ENCODE results near the gene TOM1. TPM values are rescaled to one million over a fixed set of nuclear protein-coding genes. Genes with fewer than 3 reads are reported as not detected.

TOM1 gene
- total RNA-seq, 4 donors from 2014 or later = 22.3 to 40.3 (median 34.1) TPM

DNA sequence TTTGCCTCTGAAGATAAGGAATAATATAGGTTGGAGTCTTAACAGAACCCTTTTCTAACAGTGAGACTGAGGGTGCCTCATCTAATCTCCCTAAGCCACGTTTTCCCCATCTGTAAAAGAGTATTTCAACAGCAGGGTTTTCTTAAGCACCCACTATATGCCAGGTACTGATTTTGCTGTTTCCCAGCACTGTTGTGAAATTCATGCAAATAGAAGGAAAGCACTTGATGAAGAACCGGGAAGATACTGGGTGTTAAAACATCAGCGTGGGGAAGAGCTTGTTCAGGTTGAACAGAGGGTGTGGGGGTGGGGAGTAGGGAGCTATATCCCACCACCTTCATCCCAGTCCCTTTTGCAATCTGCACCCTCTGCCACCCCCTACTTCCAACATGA lies 84.0 kb downstream of the TOM1 start:
- H3K4me3 ChIP-seq = no peak overlapping the region
- H3K4me1 ChIP-seq = peaks cover 0 to 36% (median 12%) of the 10 kb centered on the region in 3 donors
- TF ChIP-seq, protein P1, sequence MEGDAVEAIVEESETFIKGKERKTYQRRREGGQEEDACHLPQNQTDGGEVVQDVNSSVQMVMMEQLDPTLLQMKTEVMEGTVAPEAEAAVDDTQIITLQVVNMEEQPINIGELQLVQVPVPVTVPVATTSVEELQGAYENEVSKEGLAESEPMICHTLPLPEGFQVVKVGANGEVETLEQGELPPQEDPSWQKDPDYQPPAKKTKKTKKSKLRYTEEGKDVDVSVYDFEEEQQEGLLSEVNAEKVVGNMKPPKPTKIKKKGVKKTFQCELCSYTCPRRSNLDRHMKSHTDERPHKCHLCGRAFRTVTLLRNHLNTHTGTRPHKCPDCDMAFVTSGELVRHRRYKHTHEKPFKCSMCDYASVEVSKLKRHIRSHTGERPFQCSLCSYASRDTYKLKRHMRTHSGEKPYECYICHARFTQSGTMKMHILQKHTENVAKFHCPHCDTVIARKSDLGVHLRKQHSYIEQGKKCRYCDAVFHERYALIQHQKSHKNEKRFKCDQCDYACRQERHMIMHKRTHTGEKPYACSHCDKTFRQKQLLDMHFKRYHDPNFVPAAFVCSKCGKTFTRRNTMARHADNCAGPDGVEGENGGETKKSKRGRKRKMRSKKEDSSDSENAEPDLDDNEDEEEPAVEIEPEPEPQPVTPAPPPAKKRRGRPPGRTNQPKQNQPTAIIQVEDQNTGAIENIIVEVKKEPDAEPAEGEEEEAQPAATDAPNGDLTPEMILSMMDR (IDR thresholded peaks at IDR 0.05) = no peak
- TF ChIP-seq EP300 (IDR thresholded peaks at IDR 0.05) = no peak
- no peak for TF ChIP-seq POLR2AphosphoS5 (IDR thresholded peaks at IDR 0.05)
- no peak for TF ChIP-seq POLR2A (IDR thresholded peaks at IDR 0.05)
- no peak for ATAC-seq
- 90% methylated on average over 3 of the region's 3 CpGs; no CpG with 5 or more reads in 1 of the 2 donors for WGBS, 2 donors (ENCODE audit: low coverage in 1 of 2)
- no peak overlapping the region for H3K27ac ChIP-seq
- peaks cover 0 to 28% of the 10 kb centered on the region in 2 donors for H3K36me3 ChIP-seq
- H3K9me3 ChIP-seq = no peaks in the 10 kb centered on the region
- no peaks in the 10 kb centered on the region for H3K27me3 ChIP-seq

DNA sequence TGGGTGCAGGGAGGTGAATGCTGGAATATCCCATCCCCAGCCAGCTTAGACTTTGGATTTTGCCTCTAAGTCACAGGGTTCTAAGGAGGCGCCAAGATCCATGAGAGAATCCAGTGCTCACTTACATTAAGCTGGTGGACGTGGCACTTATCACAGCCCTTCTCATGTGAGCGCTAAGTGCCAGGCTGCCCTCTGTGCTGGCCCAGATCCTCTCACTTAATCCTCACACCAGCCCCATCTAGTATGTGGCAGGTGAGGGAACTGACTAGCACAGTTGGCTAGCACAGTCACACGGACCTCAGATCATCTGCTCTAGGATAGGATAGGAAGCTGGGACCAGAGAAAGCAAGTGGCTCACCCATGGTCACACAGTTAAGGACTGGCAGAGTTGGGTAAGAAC lies 84.8 kb downstream of the TOM1 start:
- Histone ChIP-seq H3K4me3 (no peak overlapping the region), H3K36me3 (peaks cover 0 to 29% of the 10 kb centered on the region in 2 donors), H3K4me1 (peaks cover 0 to 36% (median 12%) of the 10 kb centered on the region in 3 donors), H3K27ac (no peak overlapping the region), H3K9me3 (no peaks in the 10 kb centered on the region), H3K27me3 (no peaks in the 10 kb centered on the region)
- ATAC-seq = no peak
- TF ChIP-seq POLR2A (IDR thresholded peaks at IDR 0.05) (no peak), POLR2AphosphoS5 (IDR thresholded peaks at IDR 0.05) (no peak), EP300 (IDR thresholded peaks at IDR 0.05) (no peak)
- TF ChIP-seq, protein P1 (IDR thresholded peaks at IDR 0.05) = no peak
- WGBS, 2 donors (ENCODE audit: low coverage in 1 of 2) = 71% methylated on average over 3 of the region's 4 CpGs; no CpG with 5 or more reads in 1 of the 2 donors

DNA sequence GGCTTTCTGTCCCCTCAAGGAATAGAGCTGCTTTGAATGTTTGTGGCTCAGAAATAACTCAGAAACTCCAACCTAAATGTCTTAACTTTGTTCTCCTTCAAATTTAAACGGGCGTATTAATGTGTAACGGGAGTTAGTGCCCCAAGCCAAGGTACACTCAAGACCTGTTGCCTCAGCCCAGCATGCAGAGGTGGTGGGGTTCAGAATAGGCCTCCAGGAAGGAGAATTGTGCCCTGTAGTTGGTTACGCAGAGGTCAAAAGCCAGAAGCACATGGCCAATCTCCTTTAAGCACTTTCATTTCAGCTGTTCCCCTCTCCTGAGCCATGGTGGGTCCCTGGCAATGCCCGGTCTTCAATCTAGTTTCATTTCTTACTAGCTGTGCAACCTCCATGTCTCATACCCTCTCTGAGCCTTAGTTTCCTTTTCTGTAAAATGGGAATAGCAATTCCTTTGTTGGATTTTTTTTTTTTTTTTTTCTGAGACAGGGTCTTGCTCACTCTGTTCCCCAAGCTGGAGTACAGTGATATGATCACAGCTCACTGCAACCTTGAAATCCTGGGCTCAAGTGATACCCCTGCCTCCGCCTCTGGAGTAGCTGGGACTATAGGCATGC lies 85.4 kb downstream of the TOM1 start:
- H3K4me3 ChIP-seq = no peak overlapping the region
- no peaks in the 10 kb centered on the region for H3K27me3 ChIP-seq
- no peak for ATAC-seq
- H3K36me3 ChIP-seq = peaks cover 0 to 35% of the 10 kb centered on the region in 2 donors
- no peak overlapping the region for H3K27ac ChIP-seq
- no peaks in the 10 kb centered on the region for H3K9me3 ChIP-seq
- WGBS, 2 donors (ENCODE audit: low coverage in 1 of 2) = 83 to 96% methylated on average over 2 to 5 of the region's 6 CpGs
- TF ChIP-seq EP300 (IDR thresholded peaks at IDR 0.05) (no peak), POLR2AphosphoS5 (IDR thresholded peaks at IDR 0.05) (no peak), POLR2A (IDR thresholded peaks at IDR 0.05) (no peak)
- TF ChIP-seq, protein P1 (IDR thresholded peaks at IDR 0.05) = no peak
- H3K4me1 ChIP-seq = peaks cover 0 to 32% (median 11%) of the 10 kb centered on the region in 3 donors

DNA sequence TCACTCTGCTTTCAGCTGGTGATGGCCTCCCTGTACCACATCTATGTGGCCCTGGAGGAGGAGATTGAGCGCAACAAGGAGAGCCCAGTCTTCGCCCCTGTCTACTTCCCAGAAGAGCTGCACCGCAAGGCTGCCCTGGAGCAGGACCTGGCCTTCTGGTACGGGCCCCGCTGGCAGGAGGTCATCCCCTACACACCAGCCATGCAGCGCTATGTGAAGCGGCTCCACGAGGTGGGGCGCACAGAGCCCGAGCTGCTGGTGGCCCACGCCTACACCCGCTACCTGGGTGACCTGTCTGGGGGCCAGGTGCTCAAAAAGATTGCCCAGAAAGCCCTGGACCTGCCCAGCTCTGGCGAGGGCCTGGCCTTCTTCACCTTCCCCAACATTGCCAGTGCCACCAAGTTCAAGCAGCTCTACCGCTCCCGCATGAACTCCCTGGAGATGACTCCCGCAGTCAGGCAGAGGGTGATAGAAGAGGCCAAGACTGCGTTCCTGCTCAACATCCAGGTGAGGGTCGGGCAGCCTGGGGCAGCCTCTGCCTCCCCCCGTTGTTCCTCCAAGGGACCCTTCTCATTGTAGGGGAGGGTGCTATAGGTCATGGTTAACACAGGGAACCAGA lies 87.1 kb downstream of the TOM1 start:
- no peak overlapping the region for H3K27ac ChIP-seq
- H3K4me3 ChIP-seq = no peak overlapping the region
- ATAC-seq = no peak
- H3K27me3 ChIP-seq = no peaks in the 10 kb centered on the region
- H3K9me3 ChIP-seq = no peaks in the 10 kb centered on the region
- peaks cover 0 to 44% of the 10 kb centered on the region in 2 donors for H3K36me3 ChIP-seq
- 86% methylated on average over 5 of the region's 19 CpGs; no CpG with 5 or more reads in 1 of the 2 donors for WGBS, 2 donors (ENCODE audit: low coverage in 1 of 2)
- no peak for TF ChIP-seq EP300 (IDR thresholded peaks at IDR 0.05)
- H3K4me1 ChIP-seq = peaks cover 0 to 15% (median 1%) of the 10 kb centered on the region in 3 donors

DNA sequence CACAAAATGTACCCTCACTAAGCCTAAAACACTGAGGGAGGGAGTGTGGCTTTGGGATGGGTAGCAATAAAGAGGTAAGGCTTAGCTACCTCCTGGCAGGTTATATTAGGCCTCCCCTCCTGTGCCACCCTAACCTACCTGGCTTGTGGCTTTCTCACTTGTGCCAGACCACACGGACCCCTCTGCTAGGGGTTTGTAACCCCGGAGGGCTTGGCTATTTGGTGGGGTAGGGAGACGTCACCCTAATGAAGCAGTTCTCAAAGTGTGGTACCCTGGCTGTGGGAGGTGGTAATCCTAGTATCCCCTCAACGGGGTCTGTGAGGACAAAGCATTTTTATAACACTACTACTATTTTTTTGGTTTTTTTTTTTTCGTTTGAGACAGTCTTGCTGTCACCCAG lies 91.2 kb downstream of the TOM1 start:
- Histone ChIP-seq H3K27ac (no peak overlapping the region), H3K36me3 (peaks cover 0 to 51% of the 10 kb centered on the region in 2 donors), H3K27me3 (no peaks in the 10 kb centered on the region), H3K4me3 (no peak overlapping the region), H3K4me1 (no peaks in the 10 kb centered on the region), H3K9me3 (no peaks in the 10 kb centered on the region)
- 67 to 100% methylated on average over 1 to 3 of the region's 5 CpGs for WGBS, 2 donors (ENCODE audit: low coverage in 1 of 2)
- ATAC-seq = no peak
- TF ChIP-seq POLR2AphosphoS5 (IDR thresholded peaks at IDR 0.05) (no peak), POLR2A (IDR thresholded peaks at IDR 0.05) (no peak), EP300 (IDR thresholded peaks at IDR 0.05) (no peak)
- TF ChIP-seq, protein P1 (IDR thresholded peaks at IDR 0.05) = no peak

Data from gastroesophageal sphincter (tissue), 4 donors.